ENCODE data around the gene FAM120B. TPM values are rescaled to one million over a fixed set of nuclear protein-coding genes. Genes with fewer than 3 reads are reported as not detected.

FAM120B gene
- total and polyA plus RNA-seq, 2 experiments from 2014 or later = 7.2 to 16.7 TPM

DNA sequence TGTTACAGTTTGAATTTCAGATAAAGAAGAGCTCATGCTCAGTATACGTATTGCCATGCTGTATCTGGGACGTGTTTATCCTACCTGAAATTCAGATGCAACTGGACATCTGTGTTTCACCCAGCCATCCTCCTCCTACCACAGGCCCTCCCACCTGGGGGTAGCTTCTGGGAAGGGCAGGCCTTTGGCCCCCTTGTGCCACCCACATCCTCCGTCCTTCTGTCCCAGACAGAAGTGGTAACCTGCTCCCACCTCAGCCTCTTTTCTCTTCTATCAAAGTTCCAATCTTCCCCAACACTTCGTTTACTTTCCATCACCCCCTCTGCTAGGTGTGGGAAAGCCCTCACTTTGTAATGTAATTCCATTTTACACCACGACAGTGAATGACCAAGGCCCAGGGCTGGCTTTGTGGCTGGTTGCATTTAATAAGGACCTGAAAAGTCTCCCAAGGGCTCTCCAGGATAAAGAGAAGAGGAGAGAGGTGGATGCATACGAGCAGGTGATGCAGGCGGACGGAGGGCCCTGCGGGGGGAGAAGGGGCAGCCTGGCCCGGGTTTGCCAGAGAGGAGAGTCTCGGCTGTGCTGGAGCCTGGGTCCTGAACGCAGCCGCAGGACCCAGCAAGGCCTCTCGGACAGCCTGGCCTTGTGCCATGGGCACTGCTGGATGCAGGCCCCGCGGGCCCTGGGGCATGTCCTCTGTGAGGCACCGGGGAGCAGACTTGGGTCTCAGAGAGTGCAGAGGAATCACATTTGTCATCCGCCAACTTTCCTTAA is 148.1 kb downstream of the FAM120B start:
- H3K27me3 ChIP-seq (ENCODE audit: insufficient read depth) = no peaks in the 10 kb centered on the region
- Mint-ChIP-seq H3K9me3 (peaks cover 5% of the 10 kb centered on the region), H3K4me1 (peaks cover 4% of the 10 kb centered on the region), H3K27me3 (ENCODE audit: insufficient read depth, low read depth, poor library complexity) (peaks cover 8% of the 10 kb centered on the region), H3K27ac (no peak overlapping the region), H3K36me3 (ENCODE audit: low read depth) (no peaks in the 10 kb centered on the region; the same call in 2 of the 3 replicates), H3K4me3 (no peak overlapping the region)
- H3K4me1 ChIP-seq (ENCODE audit: insufficient read depth) = no peaks in the 10 kb centered on the region
- TF ChIP-seq JUNB (IDR thresholded peaks at IDR 0.05; ENCODE audit: unreplicated experiment) (no peak), CREB1 (CRISPR knock-in tag; IDR thresholded peaks at IDR 0.05; ENCODE audit: low read depth) (no peak), CTCF (conservative IDR thresholded peaks at IDR 0.05; ENCODE audit: low read depth in 2 of 2) (no peak), ZNF331 (CRISPR knock-in tag; IDR thresholded peaks at IDR 0.05; ENCODE audit: low read depth) (no peak), STAT1 (IDR thresholded peaks at IDR 0.05; ENCODE audit: unreplicated experiment) (no peak), ZNF462 (CRISPR knock-in tag; IDR thresholded peaks at IDR 0.05) (no peak), ZNF114 (CRISPR knock-in tag; IDR thresholded peaks at IDR 0.05) (no peak), EZH2phosphoT487 (IDR thresholded peaks at IDR 0.05; ENCODE audit: unreplicated experiment) (no peak), EZH2 (IDR thresholded peaks at IDR 0.05; ENCODE audit: low read depth, unreplicated experiment) (no peak), NANOG (IDR thresholded peaks at IDR 0.05; ENCODE audit: borderline replicate concordance) (no peak), POLR2AphosphoS5 (IDR thresholded peaks at IDR 0.05; ENCODE audit: low read depth) (no peak)
- TF ChIP-seq, protein P1, sequence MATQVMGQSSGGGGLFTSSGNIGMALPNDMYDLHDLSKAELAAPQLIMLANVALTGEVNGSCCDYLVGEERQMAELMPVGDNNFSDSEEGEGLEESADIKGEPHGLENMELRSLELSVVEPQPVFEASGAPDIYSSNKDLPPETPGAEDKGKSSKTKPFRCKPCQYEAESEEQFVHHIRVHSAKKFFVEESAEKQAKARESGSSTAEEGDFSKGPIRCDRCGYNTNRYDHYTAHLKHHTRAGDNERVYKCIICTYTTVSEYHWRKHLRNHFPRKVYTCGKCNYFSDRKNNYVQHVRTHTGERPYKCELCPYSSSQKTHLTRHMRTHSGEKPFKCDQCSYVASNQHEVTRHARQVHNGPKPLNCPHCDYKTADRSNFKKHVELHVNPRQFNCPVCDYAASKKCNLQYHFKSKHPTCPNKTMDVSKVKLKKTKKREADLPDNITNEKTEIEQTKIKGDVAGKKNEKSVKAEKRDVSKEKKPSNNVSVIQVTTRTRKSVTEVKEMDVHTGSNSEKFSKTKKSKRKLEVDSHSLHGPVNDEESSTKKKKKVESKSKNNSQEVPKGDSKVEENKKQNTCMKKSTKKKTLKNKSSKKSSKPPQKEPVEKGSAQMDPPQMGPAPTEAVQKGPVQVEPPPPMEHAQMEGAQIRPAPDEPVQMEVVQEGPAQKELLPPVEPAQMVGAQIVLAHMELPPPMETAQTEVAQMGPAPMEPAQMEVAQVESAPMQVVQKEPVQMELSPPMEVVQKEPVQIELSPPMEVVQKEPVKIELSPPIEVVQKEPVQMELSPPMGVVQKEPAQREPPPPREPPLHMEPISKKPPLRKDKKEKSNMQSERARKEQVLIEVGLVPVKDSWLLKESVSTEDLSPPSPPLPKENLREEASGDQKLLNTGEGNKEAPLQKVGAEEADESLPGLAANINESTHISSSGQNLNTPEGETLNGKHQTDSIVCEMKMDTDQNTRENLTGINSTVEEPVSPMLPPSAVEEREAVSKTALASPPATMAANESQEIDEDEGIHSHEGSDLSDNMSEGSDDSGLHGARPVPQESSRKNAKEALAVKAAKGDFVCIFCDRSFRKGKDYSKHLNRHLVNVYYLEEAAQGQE (IDR thresholded peaks at IDR 0.05; ENCODE audit: unreplicated experiment) = no peak
- TF ChIP-seq, protein P2, sequence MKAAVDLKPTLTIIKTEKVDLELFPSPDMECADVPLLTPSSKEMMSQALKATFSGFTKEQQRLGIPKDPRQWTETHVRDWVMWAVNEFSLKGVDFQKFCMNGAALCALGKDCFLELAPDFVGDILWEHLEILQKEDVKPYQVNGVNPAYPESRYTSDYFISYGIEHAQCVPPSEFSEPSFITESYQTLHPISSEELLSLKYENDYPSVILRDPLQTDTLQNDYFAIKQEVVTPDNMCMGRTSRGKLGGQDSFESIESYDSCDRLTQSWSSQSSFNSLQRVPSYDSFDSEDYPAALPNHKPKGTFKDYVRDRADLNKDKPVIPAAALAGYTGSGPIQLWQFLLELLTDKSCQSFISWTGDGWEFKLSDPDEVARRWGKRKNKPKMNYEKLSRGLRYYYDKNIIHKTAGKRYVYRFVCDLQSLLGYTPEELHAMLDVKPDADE (IDR thresholded peaks at IDR 0.05) = no peak
- no peak overlapping the region for H3K4me2 ChIP-seq
- no peaks in the 10 kb centered on the region for H3K9me2 ChIP-seq (ENCODE audit: insufficient read depth)
- H2AFZ ChIP-seq = peak overlapping the region; percentile 23; the same call in 1 of the 2 replicates
- no peaks in the 10 kb centered on the region for H3K36me3 ChIP-seq (ENCODE audit: insufficient read depth)
- H3F3A ChIP-seq (replicated peaks; ENCODE audit: low read depth) = no peaks in the 10 kb centered on the region
- no peaks in the 10 kb centered on the region for H4K20me1 ChIP-seq (replicated peaks; ENCODE audit: insufficient read depth)
- H3K79me2 ChIP-seq (replicated peaks; ENCODE audit: insufficient read depth) = no peaks in the 10 kb centered on the region
- ATAC-seq (peak; percentile 33), DNase-seq (ENCODE audit: low spot score) (no peak)
- H3K27ac ChIP-seq (ENCODE audit: low read depth) = no peak overlapping the region
- no peak overlapping the region for H3K4me3 ChIP-seq

All from GM23338 (cell line).